Neuronal stem cell (in vitro differentiated cells): Measurements from ENCODE around the gene MLF1.

Experiments
- DNase-seq: peaks from one replicate; pipeline ENCODE4 v3.0.0-alpha.2; 2013; ENCODE audit warnings: low spot score
- H2AFZ ChIP-seq: one replicate; pipeline ENCODE4 v1.6.1; 2013; ENCODE audit warnings: mild to moderate bottlenecking, low read length, inconsistent platforms
- H2AK5ac ChIP-seq: 2 replicates; pipeline ENCODE4 v1.6.1; 2013; ENCODE audit warnings: low read depth, mild to moderate bottlenecking, inconsistent platforms, low read length, moderate library complexity, mixed read lengths
- H2BK120ac ChIP-seq: 2 replicates; pipeline ENCODE4 v1.6.1; 2013; ENCODE audit warnings: low read depth, mild to moderate bottlenecking, inconsistent platforms, low read length, moderate library complexity, mixed read lengths
- H2BK12ac ChIP-seq: one replicate; pipeline ENCODE4 v1.6.1; 2013; ENCODE audit warnings: low read length, inconsistent platforms
- H2BK15ac ChIP-seq: 2 replicates; pipeline ENCODE4 v1.6.1; 2013; ENCODE audit warnings: mild to moderate bottlenecking, low read length, inconsistent platforms, mixed read lengths
- H2BK5ac ChIP-seq: one replicate; pipeline ENCODE4 v1.6.1; 2013; ENCODE audit warnings: inconsistent platforms, mild to moderate bottlenecking, low read length, moderate library complexity
- H3K14ac ChIP-seq: one replicate; pipeline ENCODE4 v1.6.1; 2013; ENCODE audit warnings: low read length, inconsistent platforms
- H3K18ac ChIP-seq: 2 replicates; pipeline ENCODE4 v1.6.1; 2013; ENCODE audit warnings: low read length, inconsistent platforms
- H3K23ac ChIP-seq: 2 replicates; pipeline ENCODE4 v1.6.1; 2013; ENCODE audit warnings: low read depth, mild to moderate bottlenecking, mixed read lengths, low read length, inconsistent platforms; ENCODE audit not compliant: poor library complexity
- H3K27ac ChIP-seq: replicated peaks from 3 replicates; pipeline ENCODE4 v1.5.1; 2013; ENCODE audit warnings: low read length, inconsistent platforms
- H3K27me3 ChIP-seq, 3 experiments: 2 replicates each; pipeline ENCODE4 v1.6.1; 2013; ENCODE audit warnings: low read length in 3 of 3, mild to moderate bottlenecking in 2 of 3, inconsistent platforms in 1 of 3, low read depth in 1 of 3, mixed read lengths in 1 of 3, moderate library complexity in 1 of 3; ENCODE audit not compliant: control insufficient read depth in 3 of 3, insufficient read depth in 3 of 3
- H3K36me3 ChIP-seq, 2 donors: replicated peaks in 1 of 2; 2 replicates each; pipeline ENCODE4 v1.6.1; 2013; ENCODE audit warnings: low read length in 2 of 2; ENCODE audit not compliant: control insufficient read depth in 2 of 2, insufficient read depth in 2 of 2
- H3K4ac ChIP-seq: 2 replicates; pipeline ENCODE4 v1.6.1; 2013; ENCODE audit warnings: inconsistent platforms, mild to moderate bottlenecking, low read length, moderate library complexity
- H3K4me1 ChIP-seq, 2 donors: 1 replicate in 1 of 2; 2 replicates in 1 of 2; pipeline ENCODE4 v1.6.1; 2013; ENCODE audit warnings: low read length in 2 of 2, low read depth in 1 of 2; ENCODE audit not compliant: control insufficient read depth in 2 of 2, insufficient read depth in 1 of 2
- H3K4me2 ChIP-seq: one replicate; pipeline ENCODE4 v1.6.1; 2013; ENCODE audit warnings: mild to moderate bottlenecking, low read length, inconsistent platforms; ENCODE audit not compliant: insufficient read depth, poor library complexity, severe bottlenecking
- H3K4me3 ChIP-seq, 2 donors: 2 replicates each; pipeline ENCODE4 v1.5.1; 2013; ENCODE audit warnings: low read length in 2 of 2, mild to moderate bottlenecking in 2 of 2, inconsistent platforms in 1 of 2, moderate library complexity in 1 of 2
- H3K79me1 ChIP-seq: one replicate; pipeline ENCODE4 v1.6.1; 2013; ENCODE audit warnings: low read depth, mild to moderate bottlenecking, inconsistent platforms, low read length, moderate library complexity
- H3K9ac ChIP-seq: one replicate; pipeline ENCODE4 v1.6.1; 2013; ENCODE audit warnings: mild to moderate bottlenecking, low read depth, low read length, inconsistent platforms; ENCODE audit not compliant: poor library complexity
- H3K9me3 ChIP-seq, 2 donors: replicated peaks in 1 of 2; 2 replicates each; pipeline versions ENCODE3 to v1.6.1; 2013; ENCODE audit warnings: low read length in 2 of 2, mild to moderate bottlenecking in 2 of 2, inconsistent platforms in 1 of 2, low read depth in 1 of 2, mixed read lengths in 1 of 2, moderate library complexity in 1 of 2; ENCODE audit not compliant: control insufficient read depth in 2 of 2, insufficient read depth in 1 of 2
- H4K8ac ChIP-seq: one replicate; pipeline ENCODE4 v1.6.1; 2013; ENCODE audit warnings: low read depth, mild to moderate bottlenecking, inconsistent platforms, low read length, moderate library complexity
- H4K91ac ChIP-seq: one replicate; pipeline ENCODE4 v1.6.1; 2013; ENCODE audit warnings: low read length, low read depth, mild to moderate bottlenecking, inconsistent platforms; ENCODE audit not compliant: poor library complexity
- WGBS, 2 donors: extraction: QIAGEN DNeasy Blood & Tissue Kit; methylation state at CpG; one replicate each; pipeline ENCODE4 v1.1.7; 2013; ENCODE audit warnings: missing lambda C conversion rate in 2 of 2, mixed read lengths in 1 of 2; ENCODE audit not compliant: insufficient read length in 2 of 2, insufficient replicate concordance in 1 of 2; ENCODE audit errors: extremely low coverage in 2 of 2; 5-methylcytosine and 5-hydroxymethylcytosine counted together

MLF1 gene

DNA sequence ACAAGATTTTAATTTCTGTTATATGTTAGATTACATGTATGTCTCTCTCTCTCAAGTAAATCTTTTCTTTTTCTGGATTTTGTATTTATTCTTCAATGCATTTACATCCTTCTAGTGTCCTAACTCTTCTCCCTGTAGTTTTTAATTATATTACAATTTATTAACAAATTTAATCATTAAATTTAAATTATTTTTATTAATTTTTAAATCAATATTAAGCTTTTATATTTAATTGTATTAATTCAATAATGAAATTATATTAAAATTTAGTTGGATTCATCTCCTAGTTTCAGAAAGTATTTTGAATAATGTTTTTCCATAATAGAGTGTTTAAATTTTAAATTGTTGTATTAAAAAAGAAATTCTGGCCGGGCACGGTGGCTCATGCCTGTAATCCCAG is 29.8 kb downstream of the MLF1 start:
- H2BK15ac ChIP-seq, result no peak overlapping the region
- no peak overlapping the region for H2BK5ac ChIP-seq
- no peak for DNase-seq
- H3K4me1 ChIP-seq, result no peaks in the 10 kb centered on the region
- H3K23ac ChIP-seq, result no peak overlapping the region
- no peak overlapping the region for H2AK5ac ChIP-seq
- H3K18ac ChIP-seq, result no peak overlapping the region
- peaks cover 0 to 4% of the 10 kb centered on the region in 2 donors for H3K36me3 ChIP-seq
- no peak overlapping the region for H3K4ac ChIP-seq
- H4K91ac ChIP-seq, result no peak overlapping the region
- H2AFZ ChIP-seq, result no peak overlapping the region
- H3K9ac ChIP-seq, result no peak overlapping the region
- H3K14ac ChIP-seq, result no peak overlapping the region
- no peak overlapping the region for H3K4me2 ChIP-seq
- WGBS, 2 donors, result no CpG with 5 or more reads among the region's 2 CpGs
- H3K27ac ChIP-seq, result no peak overlapping the region
- no peak overlapping the region for H4K8ac ChIP-seq
- H2BK120ac ChIP-seq, result no peak overlapping the region
- H3K27me3 ChIP-seq, result no peaks in the 10 kb centered on the region
- H2BK12ac ChIP-seq, result no peak overlapping the region
- no peaks in the 10 kb centered on the region for H3K79me1 ChIP-seq
- no peaks in the 10 kb centered on the region for H3K9me3 ChIP-seq
- H3K4me3 ChIP-seq, result no peak overlapping the region

DNA sequence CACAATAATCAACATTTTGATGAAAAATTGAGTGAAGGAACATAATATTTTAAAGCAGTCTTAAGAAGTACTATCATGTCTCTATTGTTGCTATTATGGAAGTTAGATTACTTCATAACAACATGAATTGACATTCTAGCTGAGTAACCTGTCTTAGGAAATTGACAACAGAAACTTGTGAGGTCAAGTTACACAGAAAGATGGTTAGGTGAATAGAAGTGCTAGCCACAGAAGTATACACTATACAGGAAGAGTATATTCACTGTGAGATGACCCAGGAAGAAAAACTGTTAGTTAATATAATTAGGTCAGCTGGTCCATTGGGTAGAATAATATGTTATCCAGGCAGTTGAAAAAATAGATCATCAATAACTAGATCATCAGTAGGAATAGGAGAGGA is 31.2 kb downstream of the MLF1 start:
- no peak overlapping the region for H2BK12ac ChIP-seq
- no peak overlapping the region for H2BK120ac ChIP-seq
- H3K4me1 ChIP-seq, result no peaks in the 10 kb centered on the region
- no peak overlapping the region for H3K4me2 ChIP-seq
- no peak overlapping the region for H3K9ac ChIP-seq
- H3K4me3 ChIP-seq, result no peak overlapping the region
- no peaks in the 10 kb centered on the region for H3K27me3 ChIP-seq
- no peak overlapping the region for H2BK15ac ChIP-seq
- no peaks in the 10 kb centered on the region for H3K79me1 ChIP-seq
- H3K9me3 ChIP-seq, result no peaks in the 10 kb centered on the region
- no peak overlapping the region for H3K23ac ChIP-seq
- H2AFZ ChIP-seq, result no peak overlapping the region
- no peak overlapping the region for H4K8ac ChIP-seq
- H3K36me3 ChIP-seq, result peaks cover 0 to 4% of the 10 kb centered on the region in 2 donors
- H2BK5ac ChIP-seq, result no peak overlapping the region
- H3K27ac ChIP-seq, result no peak overlapping the region
- no peak overlapping the region for H3K4ac ChIP-seq
- no peak overlapping the region for H2AK5ac ChIP-seq
- no peak for DNase-seq
- no peak overlapping the region for H4K91ac ChIP-seq
- H3K14ac ChIP-seq, result no peak overlapping the region
- H3K18ac ChIP-seq, result no peak overlapping the region

GRCh38 chr3:158617982-158618875 is 47.2 kb downstream of the MLF1 start:
- no peaks in the 10 kb centered on the region for H3K79me1 ChIP-seq
- no peak overlapping the region for H3K14ac ChIP-seq
- no peaks in the 10 kb centered on the region for H3K4me1 ChIP-seq
- no peak overlapping the region for H3K18ac ChIP-seq
- H2BK120ac ChIP-seq, result no peak overlapping the region
- H3K27ac ChIP-seq, result no peak overlapping the region
- no peak overlapping the region for H2BK5ac ChIP-seq
- no peak overlapping the region for H2BK15ac ChIP-seq
- H3K4me3 ChIP-seq, result no peak overlapping the region
- H3K36me3 ChIP-seq, result no peaks in the 10 kb centered on the region
- H4K91ac ChIP-seq, result no peak overlapping the region
- H2AFZ ChIP-seq, result no peak overlapping the region
- H3K9me3 ChIP-seq, result peaks cover 0 to 5% of the 10 kb centered on the region in 2 donors
- DNase-seq, result no peak
- H2AK5ac ChIP-seq, result no peak overlapping the region
- no peak overlapping the region for H3K4ac ChIP-seq
- WGBS, 2 donors, result no CpG with 5 or more reads among the region's 1 CpG
- no peak overlapping the region for H3K23ac ChIP-seq
- no peak overlapping the region for H2BK12ac ChIP-seq
- no peaks in the 10 kb centered on the region for H3K27me3 ChIP-seq
- no peak overlapping the region for H3K4me2 ChIP-seq
- H4K8ac ChIP-seq, result no peak overlapping the region
- H3K9ac ChIP-seq, result no peak overlapping the region

GRCh38 chr3:158625881-158626280 is 54.9 kb downstream of the MLF1 start:
- no peak overlapping the region for H2AFZ ChIP-seq
- no peak overlapping the region for H4K8ac ChIP-seq
- H3K4me2 ChIP-seq, result no peak overlapping the region
- peaks cover 0 to 4% (median 0%) of the 10 kb centered on the region in 3 experiments for H3K27me3 ChIP-seq
- H3K4me1 ChIP-seq, result no peaks in the 10 kb centered on the region
- H3K4me3 ChIP-seq, result no peak overlapping the region
- no peak overlapping the region for H2BK5ac ChIP-seq
- H3K27ac ChIP-seq, result no peak overlapping the region
- H2BK120ac ChIP-seq, result no peak overlapping the region
- no peak overlapping the region for H3K14ac ChIP-seq
- H2BK12ac ChIP-seq, result no peak overlapping the region
- no peaks in the 10 kb centered on the region for H3K79me1 ChIP-seq
- no peaks in the 10 kb centered on the region for H3K36me3 ChIP-seq
- no peak overlapping the region for H3K9ac ChIP-seq
- WGBS, 2 donors, result no CpG with 5 or more reads among the region's 1 CpG
- no peak overlapping the region for H2BK15ac ChIP-seq
- no peak overlapping the region for H4K91ac ChIP-seq
- H2AK5ac ChIP-seq, result no peak overlapping the region
- H3K9me3 ChIP-seq, result peaks cover 0 to 3% of the 10 kb centered on the region in 2 donors
- no peak overlapping the region for H3K18ac ChIP-seq
- DNase-seq, result no peak
- no peak overlapping the region for H3K4ac ChIP-seq
- no peak overlapping the region for H3K23ac ChIP-seq
